Central memory CD4-positive, alpha-beta T cell (primary cell): Measurements from ENCODE around the gene LACTB.
"Not testable (repeated sequence)": the region's sequence is repeated elsewhere in the genome, so short reads cannot be mapped to it uniquely, and the experiment has no call there.

Experiments
- DNase-seq: peaks from one replicate; pipeline ENCODE4 v3.0.0; 2022

LACTB gene

DNA sequence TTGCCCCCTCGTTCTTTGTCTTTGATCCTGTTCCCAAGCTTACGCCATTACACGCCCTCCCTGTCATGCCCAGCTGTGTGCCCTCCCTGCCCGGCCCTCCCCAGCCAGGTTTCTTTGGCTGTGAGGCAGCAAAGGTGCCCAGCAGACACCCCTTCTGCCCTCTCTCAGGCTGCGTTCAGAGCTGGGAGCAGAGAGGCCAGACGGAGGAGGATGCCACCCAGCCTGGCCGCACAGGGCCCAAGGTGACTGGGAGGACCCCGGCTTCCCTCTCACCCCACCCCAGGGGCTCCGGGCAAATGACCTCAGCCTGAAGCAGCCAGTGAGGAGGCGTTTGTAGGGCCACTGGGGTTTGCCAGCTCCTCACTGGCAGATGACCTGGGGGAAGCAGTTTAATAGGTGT, 30.8 kb upstream of the LACTB start:
- DNase-seq: no peak

DNA sequence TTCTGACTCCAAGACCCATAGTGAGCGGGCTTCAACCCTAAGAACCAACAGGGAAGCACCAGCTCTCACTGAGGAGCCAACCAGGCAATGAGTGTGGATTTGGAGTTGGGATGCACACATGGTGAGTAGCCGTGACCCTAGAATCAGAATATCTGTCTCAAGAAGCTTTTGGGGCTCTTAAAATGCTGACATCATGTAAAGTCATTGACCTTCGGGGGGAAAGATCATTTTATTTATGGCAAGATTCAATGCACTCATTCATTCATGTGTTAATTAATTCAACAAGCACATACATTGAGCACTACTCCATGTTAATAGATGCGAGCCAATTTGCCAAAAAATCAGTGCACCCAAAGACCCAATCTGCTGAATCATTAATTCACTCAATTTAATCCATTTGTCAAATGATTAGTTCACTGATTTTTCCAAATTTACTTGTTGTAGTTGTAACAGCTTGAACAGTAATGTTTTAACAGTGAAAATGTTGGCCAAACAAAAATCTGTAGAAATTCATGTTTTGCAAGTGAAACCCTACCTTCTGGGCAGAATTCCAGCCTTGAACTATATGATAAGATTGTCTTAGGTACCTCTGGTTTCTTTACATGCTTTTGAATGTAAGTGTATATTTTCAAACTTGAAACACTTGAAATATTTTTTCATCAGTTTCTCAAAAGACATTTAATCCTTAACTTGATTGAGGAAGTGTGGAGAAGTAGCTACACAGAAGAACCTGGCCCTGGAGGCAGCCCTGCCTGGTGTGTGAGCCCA, 29.8 kb upstream of the LACTB start:
- no peak for DNase-seq

DNA sequence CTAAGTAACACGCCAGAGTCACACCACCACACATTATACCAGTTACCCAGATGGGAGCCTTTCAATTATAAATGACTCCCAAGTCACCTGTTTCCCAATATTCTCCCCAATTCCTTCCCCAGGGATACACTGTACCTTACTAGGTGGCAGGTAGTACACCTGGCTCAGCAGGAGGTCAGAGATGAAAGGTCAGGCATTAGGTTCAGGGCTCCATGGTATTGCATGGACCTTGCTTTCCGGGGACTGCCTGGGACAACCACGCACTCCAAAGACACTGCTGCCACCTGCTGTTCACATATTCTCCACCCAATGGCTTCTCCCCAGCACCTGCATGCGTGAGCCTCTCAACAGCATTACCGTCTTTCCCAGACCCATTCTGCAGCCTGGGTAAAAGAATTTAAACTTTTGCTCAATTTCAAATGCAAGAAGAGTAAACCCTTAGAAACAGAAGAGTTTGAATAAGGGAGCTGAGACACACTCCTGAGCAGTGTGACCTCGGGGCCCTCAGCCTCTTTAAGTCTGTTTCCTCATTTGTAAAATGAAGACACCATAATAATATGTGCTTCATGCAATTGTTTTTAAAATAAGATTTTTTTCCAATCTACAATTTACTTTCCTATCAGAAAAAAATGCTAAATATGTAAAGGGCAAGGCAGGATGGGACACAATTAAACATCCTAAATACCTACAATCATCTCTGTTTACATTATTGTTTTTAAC, 28.0 kb upstream of the LACTB start:
- DNase-seq: peak; percentile 45

DNA sequence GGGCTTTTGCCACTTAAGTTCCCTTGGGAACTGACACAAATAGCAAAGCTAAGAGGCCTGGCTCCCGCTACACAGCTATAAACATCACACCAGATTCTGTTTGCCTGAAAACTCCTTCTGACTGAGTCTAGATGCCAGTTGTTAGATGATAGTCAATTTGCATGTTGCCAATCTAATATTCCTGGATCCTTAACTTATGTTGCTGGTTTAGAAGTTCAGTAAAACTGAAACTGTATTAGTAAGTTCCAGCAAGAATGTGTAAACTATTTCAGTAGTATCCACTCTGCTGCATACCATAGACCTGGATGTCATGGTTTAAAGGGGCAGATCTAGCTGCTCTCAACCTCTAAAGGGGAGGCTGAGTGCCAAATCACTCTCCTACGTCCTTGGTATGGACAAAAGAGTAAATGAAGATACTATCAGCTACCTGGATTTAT, 27.1 kb upstream of the LACTB start:
- no peak for DNase-seq

DNA sequence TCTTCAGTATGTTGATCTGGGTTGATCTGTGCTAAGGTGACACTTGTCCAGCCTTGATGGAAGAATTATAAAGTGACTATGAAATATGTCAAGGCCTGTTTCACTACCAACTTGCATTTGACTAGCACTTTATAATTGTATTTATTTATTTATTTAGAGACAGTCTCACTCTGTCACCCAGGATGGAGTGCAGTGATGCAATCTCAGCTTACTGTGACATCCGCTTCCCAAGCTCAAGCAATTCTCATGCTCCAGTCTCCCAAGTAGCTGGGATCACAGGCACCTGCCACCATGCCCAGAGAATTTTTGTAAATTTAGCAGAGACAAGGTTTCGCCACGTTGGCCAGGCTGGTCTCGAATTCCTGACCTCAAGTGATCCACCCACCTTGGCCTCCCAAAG, 25.5 kb upstream of the LACTB start:
- no peak for DNase-seq

DNA sequence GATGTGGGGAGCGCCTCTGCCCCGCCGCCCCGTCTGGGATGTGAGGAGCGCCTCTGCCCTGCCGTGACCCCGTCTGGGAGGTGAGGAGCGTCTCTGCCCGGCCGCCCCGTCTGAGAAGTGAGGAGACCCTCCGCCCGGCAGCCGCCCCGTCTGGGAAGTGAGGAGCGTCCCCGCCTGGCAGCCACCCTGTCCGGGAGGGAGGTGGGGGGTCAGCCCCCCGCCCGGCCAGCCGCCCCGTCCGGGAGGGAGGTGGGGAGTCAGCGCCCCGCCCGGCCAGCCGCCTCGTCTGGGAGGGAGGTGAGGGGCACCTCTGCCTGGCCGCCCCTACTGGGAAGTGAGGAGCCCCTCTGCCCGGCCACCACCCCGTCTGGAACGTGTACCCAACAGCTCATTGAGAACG, 22.8 kb upstream of the LACTB start:
- DNase-seq: not testable (repeated sequence)

DNA sequence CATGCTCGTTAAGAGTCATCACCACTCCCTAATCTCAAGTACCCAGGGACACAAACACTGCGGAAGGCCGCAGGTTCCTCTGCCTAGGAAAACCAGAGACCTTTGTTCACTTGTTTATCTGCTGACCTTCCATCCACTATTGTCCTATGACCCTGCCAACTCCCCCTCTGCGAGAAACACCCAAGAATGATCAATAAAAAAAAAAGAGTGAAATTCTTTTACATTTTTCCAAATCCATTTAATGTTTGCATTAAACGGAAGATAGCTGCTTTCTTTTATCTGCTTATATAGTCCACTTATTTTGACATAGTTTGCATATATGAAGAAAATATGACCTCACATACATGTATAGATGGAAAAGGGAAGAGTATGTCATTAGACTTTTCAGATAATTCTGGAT, 22.1 kb upstream of the LACTB start:
- not testable (repeated sequence) for DNase-seq

DNA sequence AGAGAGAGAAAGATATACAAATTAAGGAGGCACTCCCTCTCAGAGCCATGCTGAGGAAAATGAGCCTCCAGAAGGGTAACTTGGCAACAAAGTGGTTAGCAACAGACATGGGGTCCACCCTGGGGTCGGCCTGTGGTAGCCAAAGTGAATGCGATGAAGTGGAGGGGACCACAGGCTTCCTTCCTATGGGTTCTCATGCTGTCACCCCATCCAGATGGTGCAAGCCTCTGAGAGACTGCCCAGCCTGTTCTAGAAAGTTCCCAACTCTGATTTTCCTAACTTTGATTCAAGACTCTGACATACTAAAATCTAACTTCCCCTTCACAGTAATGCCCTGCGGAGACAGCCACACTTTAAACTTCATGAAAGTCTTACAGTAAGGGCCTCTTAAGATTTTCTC, 18.2 kb upstream of the LACTB start:
- DNase-seq: no peak

DNA sequence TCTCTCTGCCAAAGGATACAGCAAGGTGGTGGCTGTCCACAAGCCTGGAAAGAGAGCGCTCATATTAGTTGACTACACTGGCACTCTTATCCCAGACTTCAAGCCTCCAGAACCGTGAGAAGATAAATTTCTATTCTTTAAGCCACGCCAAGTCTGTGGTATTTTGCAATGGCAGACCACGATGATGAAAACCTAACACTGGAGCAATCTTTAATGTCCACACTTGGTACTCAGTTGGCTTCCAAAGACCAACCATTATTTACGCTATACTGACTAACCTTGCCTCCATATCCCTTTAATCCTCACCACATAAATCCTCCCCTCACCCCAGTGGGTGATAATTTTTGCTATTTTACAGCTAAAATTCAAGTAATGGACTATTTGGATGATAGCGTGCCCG, 16.9 kb upstream of the LACTB start:
- DNase-seq: no peak

DNA sequence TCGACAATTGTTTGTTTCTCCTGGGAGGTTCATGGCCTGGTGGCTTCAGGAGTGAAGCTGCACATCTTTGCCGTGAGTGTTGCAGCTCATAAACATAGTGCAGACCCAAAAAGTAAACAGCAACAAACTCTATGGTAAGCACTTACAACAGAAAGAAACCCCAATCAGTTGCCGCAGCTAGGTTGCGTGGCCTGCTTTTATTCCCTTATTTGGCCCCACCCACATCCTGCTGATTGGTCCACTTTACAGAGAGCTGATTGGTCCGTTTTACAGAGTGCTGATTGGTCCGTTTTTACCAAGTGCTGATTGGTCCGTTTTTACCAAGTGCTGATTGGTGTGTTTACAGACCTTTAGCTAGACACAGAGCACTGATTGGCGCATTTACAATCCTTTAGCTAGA, 16.3 kb upstream of the LACTB start:
- DNase-seq: not testable (repeated sequence)

DNA sequence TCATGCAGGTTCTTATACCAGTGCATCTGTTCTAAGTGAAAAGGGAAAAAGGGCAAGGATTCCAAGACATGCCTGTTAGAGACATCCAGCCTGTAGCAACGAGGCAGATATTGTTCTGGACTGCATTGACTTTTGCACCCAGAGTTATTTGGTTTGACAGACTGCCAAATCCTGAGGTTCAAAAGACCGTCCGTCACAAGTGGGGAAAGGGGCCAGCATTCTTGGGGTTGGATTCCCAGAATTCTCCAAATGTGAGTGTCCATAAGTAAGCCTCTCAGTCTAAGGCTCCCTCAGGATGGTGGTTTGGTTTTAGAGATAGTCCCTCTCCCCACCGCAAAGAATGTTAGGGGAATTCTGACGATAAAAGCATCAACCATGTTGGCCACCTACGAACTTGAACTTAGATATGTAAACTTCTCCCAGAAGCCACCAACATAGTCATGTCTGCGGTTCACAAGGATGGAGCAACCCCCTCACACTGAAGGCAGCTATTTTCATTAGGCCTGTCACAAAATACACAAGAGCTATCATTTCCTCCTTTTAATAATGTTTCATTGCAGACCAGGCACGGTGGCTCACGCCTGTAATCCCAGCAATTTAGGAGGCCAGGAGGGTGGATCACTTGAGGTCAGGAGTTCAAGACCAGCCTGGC, 13.6 kb upstream of the LACTB start:
- no peak for DNase-seq

DNA sequence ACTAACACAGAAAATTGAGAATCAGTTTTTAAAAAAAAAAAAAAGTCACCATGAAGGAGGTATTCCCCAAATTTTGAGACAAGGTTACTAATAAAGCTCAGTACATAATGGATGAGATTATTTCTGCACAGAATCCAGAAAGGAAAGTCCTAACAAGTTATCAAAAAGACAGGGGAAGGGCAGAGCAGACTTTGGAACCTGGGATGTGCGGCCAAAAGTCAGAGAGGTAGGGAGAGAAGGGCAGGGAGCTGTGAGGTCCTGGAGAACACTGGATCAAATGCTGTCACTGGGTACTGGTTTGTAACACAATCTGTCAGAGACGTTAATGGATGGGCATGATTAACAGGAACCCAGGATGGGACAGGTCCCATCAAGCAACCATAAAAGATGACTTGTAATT, 12.2 kb upstream of the LACTB start:
- DNase-seq: no peak

DNA sequence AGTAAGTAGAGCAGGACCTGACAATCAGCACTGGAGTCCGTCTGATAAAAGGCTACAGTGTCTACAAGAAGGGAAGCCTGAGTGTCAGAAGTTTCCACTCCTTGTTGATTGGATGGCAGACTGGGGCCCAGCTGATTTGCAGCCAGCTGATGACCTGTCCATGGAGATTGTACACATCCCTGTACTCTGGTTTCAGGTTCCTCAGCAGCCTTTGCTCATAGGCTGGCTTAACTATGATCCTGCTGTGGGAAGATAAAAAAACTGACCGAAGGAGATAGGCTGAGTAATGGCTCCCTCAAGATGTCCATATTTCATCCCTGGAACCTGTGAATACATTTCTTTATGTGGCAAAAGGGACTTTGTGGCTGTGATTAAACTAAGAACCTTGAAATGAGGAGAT, 11.7 kb upstream of the LACTB start:
- no peak for DNase-seq

DNA sequence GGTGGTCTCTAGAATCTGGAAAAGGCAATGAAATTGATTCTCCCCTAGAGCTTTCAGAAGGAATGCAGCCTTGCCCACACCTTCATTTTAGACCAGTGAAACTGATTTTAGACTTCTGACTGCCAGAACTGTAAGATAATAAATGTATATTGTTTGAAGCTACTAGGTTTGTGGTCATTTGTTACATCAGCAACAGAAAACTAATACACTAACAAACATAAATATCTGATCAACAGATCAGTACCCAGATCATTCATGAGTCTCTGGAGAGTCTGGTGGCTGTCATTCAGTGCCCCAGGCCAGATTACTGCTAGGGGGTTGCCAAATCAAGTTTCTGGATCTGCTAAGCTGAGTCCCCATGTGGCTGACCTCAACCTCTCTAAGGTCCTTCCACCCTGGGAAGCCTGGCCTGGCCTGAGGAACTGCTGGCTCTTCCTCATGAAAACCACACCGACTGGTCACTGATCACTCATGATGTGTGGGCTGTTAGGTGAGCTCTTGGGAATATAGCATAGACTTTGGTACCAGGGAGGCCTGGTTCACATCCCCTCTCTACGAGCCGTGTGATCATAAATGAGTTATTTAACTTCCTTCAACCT, 11.1 kb upstream of the LACTB start:
- no peak for DNase-seq

DNA sequence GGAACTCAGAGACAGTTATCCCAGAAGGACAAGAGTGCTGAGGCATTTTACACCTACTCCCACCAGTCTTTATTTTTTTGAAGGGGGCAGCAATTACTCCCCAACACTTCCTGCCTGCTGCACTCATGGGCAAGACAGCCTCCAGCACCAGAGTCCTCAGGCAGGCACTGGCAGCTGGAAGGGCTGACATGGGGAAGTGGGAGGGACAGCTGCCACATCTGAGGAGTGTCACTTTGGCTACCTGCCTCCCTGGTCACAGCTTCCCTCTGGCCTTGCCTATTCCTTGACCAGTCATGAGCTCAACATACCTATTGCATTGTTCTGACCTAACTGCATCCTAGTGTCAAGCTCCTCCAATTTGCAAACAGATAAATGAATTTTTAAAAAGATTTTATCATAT, 10.2 kb upstream of the LACTB start:
- no peak for DNase-seq

DNA sequence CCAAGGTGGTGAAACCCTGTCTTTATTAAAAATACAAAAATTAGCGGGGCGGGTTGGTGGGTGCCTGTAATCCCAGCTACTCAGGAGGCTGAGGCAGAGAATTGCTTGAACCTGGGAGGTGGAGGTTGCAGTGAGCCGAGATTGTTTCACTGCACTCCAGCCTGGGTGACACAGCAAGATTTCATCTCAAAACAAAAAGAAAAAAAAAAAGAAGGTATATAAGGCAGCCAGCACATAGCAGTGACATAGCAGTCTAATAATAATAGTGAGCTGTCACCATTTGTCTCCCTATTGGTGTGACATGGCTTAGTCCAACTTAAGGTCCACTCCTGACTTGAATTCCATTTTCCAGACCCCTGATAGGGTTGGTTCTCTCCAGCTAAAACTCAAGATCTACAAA, 8.8 kb upstream of the LACTB start:
- DNase-seq: no peak

DNA sequence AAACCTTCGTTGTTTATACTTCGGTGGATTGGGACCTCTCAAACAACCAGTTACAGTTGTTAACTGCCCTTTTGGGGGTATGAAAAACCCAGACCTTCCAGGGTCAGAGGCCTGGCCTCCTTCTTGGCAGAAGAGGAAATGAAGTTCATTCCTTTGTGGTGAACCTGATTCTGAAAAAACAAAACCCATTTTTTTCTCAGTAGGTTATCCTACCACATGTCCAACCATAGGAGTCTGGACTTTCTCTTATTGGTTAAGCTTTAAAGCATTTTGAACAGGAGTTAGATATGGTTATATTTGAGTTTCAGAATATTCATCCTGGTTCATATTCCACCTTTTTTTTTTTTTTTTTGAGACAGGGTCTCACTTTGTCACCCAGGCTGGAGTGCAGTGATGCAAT, 7.2 kb upstream of the LACTB start:
- DNase-seq: no peak

DNA sequence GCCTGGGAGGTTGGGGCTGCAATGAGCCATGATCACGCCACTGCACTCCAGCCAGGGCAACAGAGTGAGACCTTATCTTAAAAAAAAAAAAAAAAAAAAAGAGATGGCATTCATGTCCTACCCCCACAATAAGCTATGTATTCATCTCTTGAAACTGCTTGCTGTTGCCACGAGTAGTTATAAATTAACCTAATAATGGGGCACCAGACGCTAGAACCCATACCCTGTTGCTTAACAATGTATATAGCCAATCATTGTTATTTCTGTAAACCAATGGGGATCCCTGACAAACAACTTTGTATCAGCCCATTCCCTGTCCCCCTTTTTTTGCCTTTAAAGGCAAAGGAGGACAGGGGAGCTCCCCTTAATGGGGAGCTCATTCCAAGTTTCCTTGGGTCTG, 2.8 kb upstream of the LACTB start:
- DNase-seq: no peak

DNA sequence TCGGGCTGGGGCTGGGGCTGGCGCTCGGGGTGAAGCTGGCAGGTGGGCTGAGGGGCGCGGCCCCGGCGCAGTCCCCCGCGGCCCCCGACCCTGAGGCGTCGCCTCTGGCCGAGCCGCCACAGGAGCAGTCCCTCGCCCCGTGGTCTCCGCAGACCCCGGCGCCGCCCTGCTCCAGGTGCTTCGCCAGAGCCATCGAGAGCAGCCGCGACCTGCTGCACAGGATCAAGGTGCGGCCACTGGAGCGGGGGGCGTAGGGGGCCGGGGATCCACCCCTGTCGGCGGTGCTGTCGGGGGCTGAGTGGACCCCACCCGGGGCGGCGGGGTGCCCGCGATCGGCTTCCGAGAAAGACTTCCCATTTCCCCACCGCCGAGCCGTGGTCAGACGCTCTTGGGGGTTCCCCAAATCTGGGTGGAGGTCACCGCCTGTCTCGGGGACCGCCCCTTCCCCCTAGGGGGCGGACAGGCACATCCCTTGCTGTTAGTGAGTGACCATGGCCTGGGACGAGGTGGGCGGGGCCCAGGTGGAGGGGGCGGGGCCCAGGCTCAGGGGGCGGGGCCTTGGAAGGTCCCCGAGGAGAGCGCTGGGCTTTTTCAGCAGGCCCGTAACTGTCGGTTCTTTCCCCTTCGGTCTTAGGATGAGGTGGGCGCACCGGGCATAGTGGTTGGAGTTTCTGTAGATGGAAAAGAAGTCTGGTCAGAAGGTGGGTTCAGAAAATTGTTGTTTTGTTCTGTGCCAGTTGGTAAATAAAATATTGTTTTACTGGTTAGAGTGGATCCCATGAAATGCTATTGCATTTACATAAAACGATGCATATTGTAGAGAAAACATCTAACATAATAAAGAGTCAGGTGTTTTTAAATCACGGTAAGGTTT, 578 bp downstream of the LACTB start:
- DNase-seq: peak; percentile 66

DNA sequence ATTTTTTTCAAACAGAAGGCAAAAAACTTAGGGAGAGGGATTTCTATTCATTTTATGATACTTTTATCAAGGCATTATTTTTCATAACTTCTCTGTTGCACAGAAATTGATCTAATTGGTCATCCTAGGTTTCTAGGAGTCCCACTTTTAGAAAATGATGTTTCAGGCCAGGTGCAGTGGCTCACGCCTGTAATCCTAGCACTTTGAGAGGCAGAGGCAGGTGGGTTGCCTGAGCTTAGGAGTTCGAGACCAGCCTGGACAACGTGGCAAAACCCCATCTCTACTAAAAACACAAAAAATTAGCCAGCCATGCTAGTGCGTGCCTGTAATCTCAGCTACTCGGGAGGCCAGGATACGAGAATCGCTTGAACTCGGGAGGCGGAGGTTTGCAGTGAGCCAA, 2.8 kb downstream of the LACTB start:
- no peak for DNase-seq

DNA sequence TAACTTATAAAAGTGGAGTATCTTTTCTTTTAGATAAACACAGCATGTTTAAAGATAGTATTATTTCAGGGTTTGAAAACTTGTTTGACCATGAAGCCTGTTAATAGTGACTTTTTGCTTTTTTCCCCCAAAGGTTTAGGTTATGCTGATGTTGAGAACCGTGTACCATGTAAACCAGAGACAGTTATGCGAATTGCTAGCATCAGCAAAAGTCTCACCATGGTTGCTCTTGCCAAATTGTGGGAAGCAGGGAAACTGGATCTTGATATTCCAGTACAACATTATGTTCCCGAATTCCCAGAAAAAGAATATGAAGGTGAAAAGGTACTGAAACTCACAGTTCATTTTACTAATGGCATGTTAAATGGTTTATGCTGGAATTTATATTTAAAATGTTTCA, 5.1 kb downstream of the LACTB start:
- DNase-seq: no peak

DNA sequence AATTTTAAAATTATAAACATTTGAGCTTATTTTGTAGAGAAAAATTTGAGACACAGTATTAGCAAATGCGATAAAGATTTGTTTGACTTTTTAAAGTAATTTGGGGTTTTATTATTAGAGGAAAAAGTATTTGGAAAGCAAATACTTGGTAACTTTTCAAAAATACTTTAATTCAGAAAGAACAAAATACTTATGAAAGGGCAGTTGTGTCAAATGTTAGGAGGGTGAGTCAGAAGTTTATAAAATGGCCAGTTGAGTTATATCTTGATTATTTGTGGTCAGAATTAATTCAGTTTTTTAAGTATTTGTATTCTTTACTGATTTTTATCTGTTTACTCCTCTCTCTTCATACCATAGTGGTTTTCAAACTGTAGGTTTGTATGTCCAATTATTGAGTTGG, 12.1 kb downstream of the LACTB start:
- DNase-seq: no peak
